ENCODE measurements around the gene TWIST2.

Gene TWIST2

GRCh38 chr2:238939521-238940403, 91.9 kb downstream of the TWIST2 start:
- DNase-seq (ENCODE audit: low read depth in 2 of 2) = no peak

GRCh38 chr2:238940806-238941205, 92.9 kb downstream of the TWIST2 start:
- no peak for DNase-seq (ENCODE audit: low read depth in 2 of 2)

- no peak for DNase-seq (ENCODE audit: low read depth in 2 of 2)
Measured at GRCh38 chr2:238941262-238941792, 93.4 kb downstream of the TWIST2 start.

GRCh38 chr2:238942080-238942725, 94.3 kb downstream of the TWIST2 start:
- no peak for DNase-seq (ENCODE audit: low read depth in 2 of 2)

GRCh38 chr2:238942726-238943300, 94.9 kb downstream of the TWIST2 start:
- DNase-seq (ENCODE audit: low read depth in 2 of 2) = no peak

GRCh38 chr2:238943338-238944067, 95.6 kb downstream of the TWIST2 start:
- no peak for DNase-seq (ENCODE audit: low read depth in 2 of 2)

GRCh38 chr2:238945433-238946150, 97.7 kb downstream of the TWIST2 start:
- no peak for DNase-seq (ENCODE audit: low read depth in 2 of 2)

- no peak for DNase-seq (ENCODE audit: low read depth in 2 of 2)
Measured at GRCh38 chr2:238946318-238947242, 98.7 kb downstream of the TWIST2 start.

- DNase-seq (ENCODE audit: low read depth in 2 of 2) = no peak
Measured at GRCh38 chr2:238947243-238947760, 99.4 kb downstream of the TWIST2 start.

- DNase-seq (ENCODE audit: low read depth in 2 of 2) = no peak
Measured at GRCh38 chr2:238947920-238948710, 100.2 kb downstream of the TWIST2 start.

GRCh38 chr2:238948765-238949641, 101.1 kb downstream of the TWIST2 start:
- DNase-seq (ENCODE audit: low read depth in 2 of 2) = no peak

- no peak for DNase-seq (ENCODE audit: low read depth in 2 of 2)
Measured at GRCh38 chr2:238949710-238950345, 101.9 kb downstream of the TWIST2 start.

GRCh38 chr2:238950551-238950950, 102.7 kb downstream of the TWIST2 start:
- DNase-seq (ENCODE audit: low read depth in 2 of 2) = no peak

- DNase-seq (ENCODE audit: low read depth in 2 of 2) = no peak
Measured at GRCh38 chr2:238952261-238952919, 104.5 kb downstream of the TWIST2 start.

- DNase-seq (ENCODE audit: low read depth in 2 of 2) = no peak
Measured at GRCh38 chr2:238954841-238955591, 107.1 kb downstream of the TWIST2 start.

All from stimulated activated CD4-positive, alpha-beta T cell treated with anti-CD3 and anti-CD28 coated beads, Interleukin-1b, Interleukin-23, amount 100 ng/mL, for 4 hours (primary cell).